Naive thymus-derived CD4-positive, alpha-beta T cell (primary cell): ENCODE results near the gene PEX6. TPM values are rescaled to one million over a fixed set of nuclear protein-coding genes. Genes with fewer than 3 reads are reported as not detected.

Experiments used
- ATAC-seq: fragments of 150-1000 bp; cut with Tn5 transposase; 2 replicates; pipeline ENCODE4 v1.10.0; 2021; ENCODE audit warnings: mild to moderate bottlenecking, moderate library complexity
- CTCF ChIA-PET: fragments of 350-600 bp; sonication (Branson Sonifier 250); formaldehyde crosslinking; loops from one replicate; lab custom pipeline; 2021; ENCODE audit warnings: antibody characterized with exemption; lab: Charles Lee
- POLR2A ChIA-PET: fragments of 350-600 bp; sonication (Branson Sonifier 250); formaldehyde crosslinking; loops from one replicate; lab custom pipeline; 2021; ENCODE audit warnings: antibody characterized with exemption, inconsistent platforms; lab: Charles Lee
- DNase-seq, 9 donors: peaks; one replicate each; pipeline versions ENCODE4 v3.0.0 to v3.0.0-alpha.2; 2020 to 2022; ENCODE audit warnings: mixed read lengths in 1 of 9
- H3K27ac ChIP-seq: one replicate; pipeline ENCODE4 v1.7.0; 2013; ENCODE audit warnings: mild to moderate bottlenecking, low read depth, low read length, moderate library complexity
- H3K27me3 ChIP-seq, 2 donors: one replicate each; pipeline ENCODE4 v1.7.0; 2013; ENCODE audit warnings: low read length in 2 of 2, mild to moderate bottlenecking in 2 of 2, moderate library complexity in 2 of 2; ENCODE audit not compliant: control insufficient read depth in 2 of 2, insufficient read depth in 2 of 2
- H3K36me3 ChIP-seq, 3 experiments: 1 replicate in 2 of 3; 2 replicates in 1 of 3; pipeline ENCODE4 v1.7.0; 2013; ENCODE audit warnings: low read length in 3 of 3, mild to moderate bottlenecking in 3 of 3, moderate library complexity in 1 of 3; ENCODE audit not compliant: insufficient read depth in 3 of 3, control insufficient read depth in 2 of 3
- H3K4me1 ChIP-seq, 2 donors: one replicate each; pipeline ENCODE4 v1.7.0; 2013; ENCODE audit warnings: low read length in 2 of 2, mild to moderate bottlenecking in 2 of 2, moderate library complexity in 1 of 2; ENCODE audit not compliant: control insufficient read depth in 2 of 2, insufficient read depth in 2 of 2
- H3K4me3 ChIP-seq: 2 replicates; pipeline ENCODE4 v1.7.0; 2013; ENCODE audit warnings: mild to moderate bottlenecking, low read length
- H3K9me3 ChIP-seq, 3 experiments: 1 replicate in 2 of 3; 2 replicates in 1 of 3; pipeline ENCODE4 v1.7.0; 2013; ENCODE audit warnings: low read length in 3 of 3; ENCODE audit not compliant: control insufficient read depth in 2 of 3
- H3K27ac Mint-ChIP-seq, 9 donors: one replicate each; pipeline ENCODE4 v1.8.0; 2020 to 2022; ENCODE audit warnings: mixed read lengths in 9 of 9, mild to moderate bottlenecking in 8 of 9, moderate library complexity in 5 of 9, inconsistent platforms in 2 of 9
- H3K27me3 Mint-ChIP-seq, 5 donors: one replicate each; pipeline ENCODE4 v1.8.0; 2021 to 2022; ENCODE audit warnings: mixed read lengths in 5 of 5, mild to moderate bottlenecking in 1 of 5
- H3K36me3 Mint-ChIP-seq, 5 donors: one replicate each; pipeline ENCODE4 v1.8.0; 2020 to 2022; ENCODE audit warnings: mixed read lengths in 5 of 5, mild to moderate bottlenecking in 3 of 5, inconsistent platforms in 1 of 5
- H3K4me1 Mint-ChIP-seq, 7 donors: one replicate each; pipeline ENCODE4 v1.8.0; 2020 to 2022; ENCODE audit warnings: mixed read lengths in 7 of 7, mild to moderate bottlenecking in 3 of 7, inconsistent platforms in 1 of 7
- H3K4me3 Mint-ChIP-seq, 10 donors: one replicate each; pipeline ENCODE4 v1.8.0; 2020 to 2022; ENCODE audit warnings: mild to moderate bottlenecking in 10 of 10, mixed read lengths in 10 of 10, moderate library complexity in 6 of 10, inconsistent platforms in 2 of 10
- H3K9me3 Mint-ChIP-seq, 11 donors: one replicate each; pipeline ENCODE4 v1.8.0; 2020 to 2022; ENCODE audit warnings: mixed read lengths in 11 of 11, mild to moderate bottlenecking in 4 of 11, inconsistent platforms in 1 of 11, moderate library complexity in 1 of 11
- intact Hi-C, 2 donors: fragments of 100-400 bp; cut with micrococcal nuclease; formaldehyde crosslinking; loops; one replicate each; pipeline ENCODE4 v1.15.1; 2023
- polyA plus RNA-seq, 2 donors: library from polyadenylated mRNA; unstranded; fragments of 300-500 nt; fragmentation: Illumina TruSeq; gene quantifications; one replicate each; pipeline ENCODE4 v1.2.3, GENCODE V29; 2021
- total RNA-seq, 6 experiments: library from RNA in 5 of 6; stranded (reverse) in 5 of 6; gene quantifications; 1 replicate in 5 of 6; 2 replicates in 1 of 6; pipeline ENCODE4 v1.2.3 and lab custom pipeline; 2021 to 2026

The PEX6 gene
- total and polyA plus RNA-seq, 7 experiments from 2014 or later, result 14.1 to 42.3 (median 24.6) TPM

- CTCF ChIA-PET, result interaction anchor here (0.6 to 0.9 kb wide), 2 partner anchors 68 to 1780 kb away, joined by 4 to 5 read pairs; no protein-coding TSS in a partner anchor
- H3K4me3 Mint-ChIP-seq, result no peak overlapping the region
- no peaks in the 10 kb centered on the region for H3K9me3 ChIP-seq
- peaks cover 0 to 7% (median 3%) of the 10 kb centered on the region in 5 donors for H3K36me3 Mint-ChIP-seq
- no peaks in the 10 kb centered on the region for H3K4me1 ChIP-seq
- H3K9me3 Mint-ChIP-seq, result no peaks in the 10 kb centered on the region
- H3K27ac ChIP-seq, result no peak overlapping the region
- H3K4me3 ChIP-seq, result no peak overlapping the region
- H3K27me3 ChIP-seq, result no peaks in the 10 kb centered on the region
- peaks cover 0 to under 1% (median 0%) of the 10 kb centered on the region in 3 experiments for H3K36me3 ChIP-seq
- intact Hi-C loops, result no loop called here
- POLR2A ChIA-PET, result interaction anchor here (0.6 to 0.8 kb wide), 2 partner anchors 8 to 272 kb away, joined by 3 to 4 read pairs; no protein-coding TSS in a partner anchor
- H3K4me1 Mint-ChIP-seq, result peaks cover 0 to 13% (median 6%) of the 10 kb centered on the region in 7 donors
- ATAC-seq (no peak), DNase-seq (no peak)
- H3K27me3 Mint-ChIP-seq, result no peaks in the 10 kb centered on the region
- peak overlapping the region in 3 of 9 donors; percentile 24 to 52 (median 40) for H3K27ac Mint-ChIP-seq
Measured at GRCh38 chr6:42996513-42996912, 17.5 kb upstream of the PEX6 start.

GRCh38 chr6:42993445-42993844, 14.5 kb upstream of the PEX6 start:
- no peaks in the 10 kb centered on the region for H3K9me3 Mint-ChIP-seq
- H3K27ac ChIP-seq, result no peak overlapping the region
- H3K27me3 Mint-ChIP-seq, result no peaks in the 10 kb centered on the region
- peaks cover 3 to 22% (median 8%) of the 10 kb centered on the region in 5 donors for H3K36me3 Mint-ChIP-seq
- H3K27me3 ChIP-seq, result no peaks in the 10 kb centered on the region
- ChIA-PET CTCF (no interaction called here), POLR2A (no interaction called here)
- DNase-seq, result no peak
- no peak for ATAC-seq
- intact Hi-C loops, result no loop called here
- no peaks in the 10 kb centered on the region for H3K9me3 ChIP-seq
- H3K4me3 Mint-ChIP-seq, result no peak overlapping the region
- no peak overlapping the region for H3K4me3 ChIP-seq
- H3K4me1 Mint-ChIP-seq, result peaks cover 2 to 27% (median 16%) of the 10 kb centered on the region in 7 donors
- peak overlapping the region in 3 of 9 donors; percentile 7 to 50 (median 45) for H3K27ac Mint-ChIP-seq
- H3K36me3 ChIP-seq, result peaks cover 0 to 26% (median 6%) of the 10 kb centered on the region in 3 experiments
- no peaks in the 10 kb centered on the region for H3K4me1 ChIP-seq

DNA sequence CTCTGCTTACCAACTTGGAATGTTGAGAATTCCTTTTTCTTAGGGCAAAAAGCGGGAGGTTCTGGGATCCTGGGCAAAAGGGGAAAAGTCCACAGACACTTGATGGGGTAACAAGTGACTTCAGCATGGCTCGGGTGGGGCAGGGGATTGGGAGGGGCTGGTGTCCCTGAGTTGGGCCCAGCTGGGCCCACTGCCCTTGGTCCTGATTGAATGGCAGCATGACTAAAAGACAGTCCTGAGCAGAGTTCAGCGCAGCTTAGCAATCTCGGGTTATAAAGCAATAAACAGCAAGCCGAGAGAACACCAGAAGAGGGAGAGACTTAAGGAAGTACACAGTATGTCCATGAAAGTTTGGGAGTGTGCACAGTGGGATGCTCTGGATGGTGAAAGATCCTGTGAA, 10.9 kb upstream of the PEX6 start:
- no peak for ATAC-seq
- ChIA-PET CTCF (no interaction called here), POLR2A (interaction anchor here (0.6 to 1.7 kb wide), 4 partner anchors 9 to 180 kb away, joined by 3 to 4 read pairs (median 4); no protein-coding TSS in a partner anchor)
- H3K9me3 ChIP-seq, result no peaks in the 10 kb centered on the region
- no peak for DNase-seq
- peaks cover 33 to 57% (median 51%) of the 10 kb centered on the region in 7 donors for H3K4me1 Mint-ChIP-seq
- no peak overlapping the region for H3K27ac ChIP-seq
- intact Hi-C loops, result no loop called here
- no peaks in the 10 kb centered on the region for H3K9me3 Mint-ChIP-seq
- peaks cover 15 to 19% of the 10 kb centered on the region in 2 donors for H3K4me1 ChIP-seq
- H3K4me3 ChIP-seq, result no peak overlapping the region
- H3K27me3 Mint-ChIP-seq, result no peaks in the 10 kb centered on the region
- H3K36me3 Mint-ChIP-seq, result peaks cover 3 to 28% (median 8%) of the 10 kb centered on the region in 5 donors
- H3K36me3 ChIP-seq, result peaks cover 0 to 32% (median 6%) of the 10 kb centered on the region in 3 experiments
- H3K27me3 ChIP-seq, result no peaks in the 10 kb centered on the region
- H3K27ac Mint-ChIP-seq, result peak overlapping the region in 3 of 9 donors; percentile 27 to 68 (median 64)
- H3K4me3 Mint-ChIP-seq, result no peak overlapping the region

DNA sequence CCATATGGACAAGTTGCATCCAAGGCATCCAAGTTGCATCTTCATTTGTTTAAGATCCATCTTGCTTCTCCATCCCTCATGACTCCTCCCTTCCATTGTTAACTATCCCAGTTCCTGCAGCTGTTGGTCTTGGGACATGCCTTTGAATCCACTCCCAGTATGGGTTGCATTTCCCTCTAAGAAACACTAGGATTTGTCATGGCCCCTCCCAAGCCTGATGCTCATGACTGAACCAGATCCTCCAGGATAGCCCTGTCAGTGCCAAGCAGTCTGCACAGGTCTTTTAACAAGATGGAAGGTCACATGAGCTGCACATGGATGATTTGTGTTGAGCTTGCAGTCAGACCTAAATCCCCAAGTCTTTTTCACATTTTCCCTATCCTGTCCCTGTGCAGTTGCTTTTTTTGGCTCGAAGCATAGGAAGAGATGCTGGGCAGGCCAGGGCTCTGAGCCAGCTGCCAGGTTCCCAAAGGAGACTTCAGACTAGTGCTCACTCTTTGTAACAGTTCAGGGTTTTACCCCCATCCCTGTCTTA, 9.6 kb upstream of the PEX6 start:
- Mint-ChIP-seq H3K4me1 (peaks cover 39 to 64% (median 57%) of the 10 kb centered on the region in 7 donors), H3K36me3 (peaks cover 2 to 28% (median 6%) of the 10 kb centered on the region in 5 donors), H3K27ac (peak overlapping the region in 5 of 9 donors; percentile 51 to 79 (median 65)), H3K4me3 (peak overlapping the region in 4 of 10 donors; percentile 29 to 58 (median 34)), H3K27me3 (no peaks in the 10 kb centered on the region), H3K9me3 (no peaks in the 10 kb centered on the region)
- intact Hi-C loops, result no loop called here
- Histone ChIP-seq H3K4me3 (no peak overlapping the region), H3K9me3 (no peaks in the 10 kb centered on the region), H3K27me3 (no peaks in the 10 kb centered on the region), H3K4me1 (peaks cover 15 to 24% of the 10 kb centered on the region in 2 donors), H3K36me3 (peaks cover 0 to 36% (median 6%) of the 10 kb centered on the region in 3 experiments), H3K27ac (no peak overlapping the region)
- ChIA-PET POLR2A (interaction anchor here (1.2 to 2.2 kb wide), 4 partner anchors 9 to 396 kb away, joined by 3 to 15 read pairs (median 4); partner anchors contain the start of genes PEX6 and RRP36), CTCF (no interaction called here)
- DNase-seq (no peak), ATAC-seq (no peak)

DNA sequence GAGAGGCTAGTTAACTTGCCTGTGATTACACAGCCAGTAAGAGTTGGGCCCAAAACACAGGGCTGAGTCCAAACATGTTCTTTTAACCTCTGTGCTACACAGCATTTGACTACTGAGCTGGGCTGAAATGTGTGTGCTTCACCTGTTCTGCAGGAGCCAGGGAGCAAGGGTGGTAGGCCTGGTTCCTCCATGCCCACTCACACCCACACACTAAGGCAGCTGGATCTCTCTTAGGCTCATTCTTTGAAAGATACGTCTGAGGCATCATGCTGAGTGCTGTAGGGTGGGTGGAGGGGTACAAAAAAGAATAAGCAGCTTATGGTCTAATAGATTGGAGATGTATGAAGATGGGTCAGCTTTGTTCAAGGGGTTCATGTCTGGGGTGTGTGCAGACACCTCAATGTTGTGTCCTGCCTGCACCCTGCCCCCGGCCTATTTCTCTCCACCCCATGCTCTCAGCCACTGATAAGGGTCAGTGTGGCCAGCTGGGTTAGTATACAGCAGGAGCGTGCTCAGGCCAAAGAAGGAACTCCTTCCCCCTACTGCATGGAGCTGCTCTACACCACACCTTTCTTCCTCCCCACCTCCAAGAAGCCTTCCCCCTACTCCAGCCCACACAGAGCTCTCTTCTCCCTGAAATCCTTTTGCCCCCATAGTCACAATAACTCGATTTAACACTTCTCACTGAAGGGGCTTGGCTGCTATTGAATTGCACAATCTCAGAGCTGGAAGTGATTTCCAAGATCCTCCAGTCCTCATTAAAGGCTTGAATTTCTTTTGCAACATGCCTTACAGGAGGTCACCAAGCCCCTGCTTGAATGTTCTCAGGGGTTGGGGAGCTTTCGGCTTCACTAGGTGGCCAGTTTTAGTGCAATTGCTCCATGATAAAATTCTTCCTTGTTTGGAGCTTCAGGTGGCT, 8.8 kb upstream of the PEX6 start:
- Histone ChIP-seq H3K4me3 (no peak overlapping the region), H3K27me3 (no peaks in the 10 kb centered on the region), H3K9me3 (no peaks in the 10 kb centered on the region), H3K27ac (no peak overlapping the region), H3K4me1 (peaks cover 15 to 27% of the 10 kb centered on the region in 2 donors), H3K36me3 (peaks cover 0 to 36% (median 6%) of the 10 kb centered on the region in 3 experiments)
- Mint-ChIP-seq H3K4me3 (peak overlapping the region in 5 of 10 donors; percentile 73 to 99 (median 93)), H3K27me3 (no peaks in the 10 kb centered on the region), H3K36me3 (peaks cover 0 to 27% (median 5%) of the 10 kb centered on the region in 5 donors), H3K4me1 (peaks cover 41 to 61% (median 56%) of the 10 kb centered on the region in 7 donors), H3K27ac (peak overlapping the region in 5 of 9 donors; percentile 62 to 79 (median 65)), H3K9me3 (no peaks in the 10 kb centered on the region)
- POLR2A ChIA-PET, result interaction anchor here (1.2 to 2.2 kb wide), 5 partner anchors 8 to 397 kb away, joined by 3 to 15 read pairs (median 3); partner anchors contain the start of genes PEX6 and RRP36
- DNase-seq (no peak), ATAC-seq (no peak)
- intact Hi-C loops, result no loop called here
- CTCF ChIA-PET, result no interaction called here

DNA sequence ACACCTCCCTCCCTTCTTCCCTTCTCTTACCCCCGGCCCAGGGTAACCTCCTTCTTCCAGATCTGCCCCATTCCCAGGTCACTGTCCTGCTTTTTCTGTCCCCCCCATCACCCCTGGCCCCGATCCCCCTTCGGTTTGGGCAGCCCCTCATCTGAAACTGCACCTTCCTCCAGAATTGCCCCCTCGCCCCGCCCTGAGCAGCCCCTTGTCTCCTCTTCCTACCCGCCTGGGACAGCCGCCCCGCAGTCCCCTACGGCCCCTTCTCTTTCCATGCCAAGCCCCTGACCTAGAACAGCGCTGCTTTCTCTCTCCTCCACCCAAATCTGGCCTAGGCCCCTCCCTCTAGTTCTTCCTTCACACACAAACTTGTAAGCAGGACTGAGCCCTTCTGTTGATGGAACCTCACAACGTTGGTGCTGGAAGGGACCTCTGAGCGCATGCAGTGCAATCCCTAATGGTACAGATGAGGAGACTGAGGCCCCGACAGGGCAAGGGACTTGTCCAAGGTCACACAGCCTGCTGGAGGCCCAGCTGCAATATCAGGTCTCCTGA, 6.0 kb upstream of the PEX6 start:
- peaks cover 20 to 33% of the 10 kb centered on the region in 2 donors for H3K4me1 ChIP-seq
- H3K4me3 Mint-ChIP-seq, result peak overlapping the region; percentile 87 to 99 (median 94)
- H3K4me1 Mint-ChIP-seq, result peaks cover 43 to 68% (median 61%) of the 10 kb centered on the region in 7 donors
- H3K36me3 Mint-ChIP-seq, result peaks cover 0 to 16% (median under 1%) of the 10 kb centered on the region in 5 donors
- H3K4me3 ChIP-seq, result peak overlapping the region; percentile 64
- H3K27ac Mint-ChIP-seq, result peak overlapping the region; percentile 60 to 95 (median 85)
- ChIA-PET CTCF (interaction anchor here (1.3 kb wide), 1 partner anchor 20 kb away, joined by 4 read pairs; no protein-coding TSS in a partner anchor), POLR2A (interaction anchor here (0.5 to 2.7 kb wide), 15 partner anchors 13 to 531 kb away, joined by 3 to 61 read pairs (median 7); partner anchors contain the start of genes CNPY3, CUL7, CUL9 and KLC4)
- intact Hi-C loops, result loop anchor here (1.0 to 5.0 kb wide), 10 partner anchors 24 to 442 kb away; partner anchors contain the start of genes CNPY3 (in 2 of the 2), CUL7 (in 2 of the 2), KLHDC3 (in 2 of the 2) and SRF (in 2 of the 2)
- no peaks in the 10 kb centered on the region for H3K27me3 Mint-ChIP-seq
- H3K36me3 ChIP-seq, result peaks cover 0 to 25% (median 5%) of the 10 kb centered on the region in 3 experiments
- ATAC-seq, result no peak
- H3K27ac ChIP-seq, result peak overlapping the region; percentile 95
- no peaks in the 10 kb centered on the region for H3K9me3 ChIP-seq
- peak in 4 of 9 donors; percentile 11 to 31 (median 20) for DNase-seq
- no peaks in the 10 kb centered on the region for H3K27me3 ChIP-seq
- H3K9me3 Mint-ChIP-seq, result no peaks in the 10 kb centered on the region
